Measurements from ENCODE around the gene SHOX. TPM values are rescaled to one million over a fixed set of nuclear protein-coding genes. Genes with fewer than 3 reads are reported as not detected.

The SHOX gene
- total RNA-seq, 1 experiment from 2014 or later = not detected

- no peak for TF ChIP-seq REST (IDR thresholded peaks at IDR 0.05; ENCODE audit: low read depth)
These were observed 46.8 kb downstream of the SHOX start (continued) for GRCh38 chrX:677376-677775.

GRCh38 chrX:679291-679979 lies 48.8 kb downstream of the SHOX start:
- Histone ChIP-seq H3K9me2 (ENCODE audit: insufficient read depth) (no peaks in the 10 kb centered on the region), H3K4me1 (ENCODE audit: control insufficient read depth in 1 of 2, insufficient read depth in 2 of 2, low read length in 2 of 2) (no peaks in the 10 kb centered on the region), H3K9me3 (ENCODE audit: control insufficient read depth in 1 of 2, insufficient read depth in 1 of 2, low read depth in 1 of 2, low read length in 2 of 2) (no peaks in the 10 kb centered on the region), H2AFZ (ENCODE audit: low read depth, low read length, poor library complexity, severe bottlenecking) (no peak overlapping the region), H3K9ac (ENCODE audit: low read length) (no peak overlapping the region), H3K27me3 (ENCODE audit: insufficient read depth, low read length) (no peaks in the 10 kb centered on the region), H3K79me2 (ENCODE audit: insufficient read depth, low read length) (no peaks in the 10 kb centered on the region), H3K36me3 (ENCODE audit: control insufficient read depth in 1 of 2, insufficient read depth in 2 of 2, low read length in 2 of 2) (no peaks in the 10 kb centered on the region), H3K4me3 (replicated peaks in 1 of 2; ENCODE audit: low read depth in 1 of 2, low read length in 2 of 2) (no peak overlapping the region), H4K20me1 (ENCODE audit: insufficient read depth) (no peaks in the 10 kb centered on the region), H3K27ac (ENCODE audit: low read depth, low read length) (no peak overlapping the region), H3K4me2 (ENCODE audit: low read length) (no peak overlapping the region)
- CTCF ChIA-PET = no interaction called here
- BruUV-seq (replicated peaks) = no TSS peak
- DNase-seq (ENCODE audit: low read depth, low spot score) = no peak
- RAD21 ChIA-PET (ENCODE audit: low non-redundant PET in 1 of 2, low total read pairs in 2 of 2, uncharacterized antibody in 2 of 2, unreplicated experiment in 2 of 2) = no interaction called here
- intact Hi-C loops (cut with micrococcal nuclease) = no loop called here
- TF ChIP-seq CEBPB (IDR thresholded peaks at IDR 0.05; ENCODE audit: low read depth) (no peak), FOSL1 (IDR thresholded peaks at IDR 0.05; ENCODE audit: low read depth) (no peak), EZH2phosphoT487 (IDR thresholded peaks at IDR 0.05; ENCODE audit: borderline replicate concordance) (no peak), SIN3A (IDR thresholded peaks at IDR 0.05; ENCODE audit: low read depth) (no peak), ZNF274 (IDR thresholded peaks at IDR 0.05; ENCODE audit: low read depth, low read length) (no peak), SRF (IDR thresholded peaks at IDR 0.05; ENCODE audit: low read depth) (no peak), POLR2A (IDR thresholded peaks at IDR 0.05; ENCODE audit: borderline replicate concordance, extremely low read depth, insufficient read depth, insufficient read length) (no peak), REST (IDR thresholded peaks at IDR 0.05; ENCODE audit: low read depth) (no peak), SP1 (IDR thresholded peaks at IDR 0.05; ENCODE audit: low read depth) (no peak), ATF3 (IDR thresholded peaks at IDR 0.05) (no peak), ELF1 (IDR thresholded peaks at IDR 0.05; ENCODE audit: borderline replicate concordance, low read depth) (no peak), YY1 (IDR thresholded peaks at IDR 0.05; ENCODE audit: extremely low read depth, insufficient replicate concordance, low read depth, low read length) (no peak), POLR2AphosphoS5 (IDR thresholded peaks at IDR 0.05; ENCODE audit: low read depth, low read length) (no peak), TCF7L2 (IDR thresholded peaks at IDR 0.05; ENCODE audit: borderline replicate concordance, extremely low read depth, insufficient read depth, insufficient read length) (no peak), ZFX (IDR thresholded peaks at IDR 0.05) (no peak), MAX (IDR thresholded peaks at IDR 0.05) (no peak), RAD21 (IDR thresholded peaks at IDR 0.05; ENCODE audit: low read depth) (no peak), EGR1 (IDR thresholded peaks at IDR 0.05; ENCODE audit: low read depth) (no peak)
- POLR2A ChIA-PET = no interaction called here
- ATAC-seq = no peak
